Osteocyte (in vitro differentiated cells): ENCODE measurements around the gene EPHA3. TPM values are rescaled to one million over a fixed set of nuclear protein-coding genes. Genes with fewer than 3 reads are reported as not detected.

Experiments
- DNase-seq: peaks from one replicate; pipeline ENCODE4 v3.0.0; 2021; ENCODE audit warnings: mixed read lengths; ENCODE audit not compliant: unreplicated experiment; ENCODE audit errors: extremely low spot score
- H3K27ac Mint-ChIP-seq: one replicate; pipeline ENCODE4 v1.8.0; 2021; ENCODE audit warnings: mild to moderate bottlenecking, mixed read lengths; ENCODE audit not compliant: unreplicated experiment
- H3K27me3 Mint-ChIP-seq: one replicate; pipeline ENCODE4 v1.8.0; 2021; ENCODE audit warnings: mixed read lengths; ENCODE audit not compliant: unreplicated experiment
- H3K36me3 Mint-ChIP-seq: one replicate; pipeline ENCODE4 v1.8.0; 2021; ENCODE audit warnings: mixed read lengths; ENCODE audit not compliant: unreplicated experiment
- H3K4me1 Mint-ChIP-seq: one replicate; pipeline ENCODE4 v1.8.0; 2021; ENCODE audit warnings: mixed read lengths; ENCODE audit not compliant: unreplicated experiment
- H3K4me3 Mint-ChIP-seq: one replicate; pipeline ENCODE4 v1.8.0; 2021; ENCODE audit warnings: mild to moderate bottlenecking, moderate library complexity, mixed read lengths; ENCODE audit not compliant: unreplicated experiment
- H3K9me3 Mint-ChIP-seq: one replicate; pipeline ENCODE4 v1.8.0; 2021; ENCODE audit warnings: mixed read lengths; ENCODE audit not compliant: unreplicated experiment
- total RNA-seq: library from RNA; stranded (reverse); gene quantifications from 2 replicates; pipeline ENCODE4 v1.2.1, GENCODE V29; 2021
- TF ChIP-seq, protein P1 (sequence below): fragments of 200-600 bp; sonication (generic); IDR thresholded peaks from 2 replicates; pipeline ENCODE4 v1.5.0; 2021; ENCODE audit warnings: antibody characterized with exemption, mild to moderate bottlenecking, moderate library complexity

The EPHA3 gene
- total RNA-seq, 1 donor from 2014 or later, result 0.94 TPM

DNA sequence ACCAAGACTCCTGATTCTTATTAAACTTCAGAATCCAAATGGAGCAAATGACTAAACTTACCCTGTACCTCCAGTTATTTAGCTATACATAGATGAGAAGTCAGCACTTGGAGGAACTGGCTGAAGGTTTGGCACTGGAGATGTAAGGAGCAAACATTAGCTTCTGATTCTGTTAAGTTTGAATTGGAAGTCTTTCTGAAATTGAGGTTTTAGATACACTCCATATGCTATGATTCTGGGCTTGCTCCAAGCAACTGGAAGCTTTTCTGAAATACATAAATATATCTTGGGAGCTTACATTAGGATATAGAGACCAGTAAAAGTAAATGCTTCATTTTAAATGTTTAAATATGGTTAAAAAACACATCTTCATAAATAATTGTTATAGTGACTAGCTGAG is 333.7 kb downstream of the EPHA3 start:
- Mint-ChIP-seq H3K4me1 (no peaks in the 10 kb centered on the region), H3K9me3 (no peaks in the 10 kb centered on the region), H3K36me3 (no peaks in the 10 kb centered on the region), H3K4me3 (no peak overlapping the region), H3K27ac (no peak overlapping the region), H3K27me3 (peaks cover 5% of the 10 kb centered on the region)
- TF ChIP-seq, protein P1, sequence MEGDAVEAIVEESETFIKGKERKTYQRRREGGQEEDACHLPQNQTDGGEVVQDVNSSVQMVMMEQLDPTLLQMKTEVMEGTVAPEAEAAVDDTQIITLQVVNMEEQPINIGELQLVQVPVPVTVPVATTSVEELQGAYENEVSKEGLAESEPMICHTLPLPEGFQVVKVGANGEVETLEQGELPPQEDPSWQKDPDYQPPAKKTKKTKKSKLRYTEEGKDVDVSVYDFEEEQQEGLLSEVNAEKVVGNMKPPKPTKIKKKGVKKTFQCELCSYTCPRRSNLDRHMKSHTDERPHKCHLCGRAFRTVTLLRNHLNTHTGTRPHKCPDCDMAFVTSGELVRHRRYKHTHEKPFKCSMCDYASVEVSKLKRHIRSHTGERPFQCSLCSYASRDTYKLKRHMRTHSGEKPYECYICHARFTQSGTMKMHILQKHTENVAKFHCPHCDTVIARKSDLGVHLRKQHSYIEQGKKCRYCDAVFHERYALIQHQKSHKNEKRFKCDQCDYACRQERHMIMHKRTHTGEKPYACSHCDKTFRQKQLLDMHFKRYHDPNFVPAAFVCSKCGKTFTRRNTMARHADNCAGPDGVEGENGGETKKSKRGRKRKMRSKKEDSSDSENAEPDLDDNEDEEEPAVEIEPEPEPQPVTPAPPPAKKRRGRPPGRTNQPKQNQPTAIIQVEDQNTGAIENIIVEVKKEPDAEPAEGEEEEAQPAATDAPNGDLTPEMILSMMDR, result no peak
- DNase-seq, result no peak

DNA sequence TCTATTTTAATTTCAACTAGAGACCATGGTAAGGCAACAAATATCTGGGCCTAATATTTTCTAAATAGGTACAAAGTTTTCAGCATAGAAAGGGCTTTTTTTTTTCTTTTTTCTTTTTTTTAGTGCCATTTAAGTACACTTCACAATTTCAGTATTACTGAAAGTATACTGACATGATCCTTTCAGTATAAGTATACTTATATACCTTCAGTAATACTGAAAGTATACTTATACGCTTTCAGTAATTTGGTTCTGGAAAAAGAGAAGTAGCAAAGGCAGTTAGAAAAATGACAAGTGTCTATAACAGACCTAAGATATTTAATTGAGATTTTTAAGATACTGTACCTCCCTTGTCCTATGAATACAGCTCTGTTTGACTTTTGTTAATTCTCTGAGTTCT is 339.2 kb downstream of the EPHA3 start:
- no peaks in the 10 kb centered on the region for H3K9me3 Mint-ChIP-seq
- no peaks in the 10 kb centered on the region for H3K36me3 Mint-ChIP-seq
- DNase-seq, result no peak
- no peak overlapping the region for H3K4me3 Mint-ChIP-seq
- H3K27ac Mint-ChIP-seq, result no peak overlapping the region
- peaks cover 8% of the 10 kb centered on the region for H3K27me3 Mint-ChIP-seq
- H3K4me1 Mint-ChIP-seq, result no peaks in the 10 kb centered on the region
- TF ChIP-seq, protein P1, result no peak

DNA sequence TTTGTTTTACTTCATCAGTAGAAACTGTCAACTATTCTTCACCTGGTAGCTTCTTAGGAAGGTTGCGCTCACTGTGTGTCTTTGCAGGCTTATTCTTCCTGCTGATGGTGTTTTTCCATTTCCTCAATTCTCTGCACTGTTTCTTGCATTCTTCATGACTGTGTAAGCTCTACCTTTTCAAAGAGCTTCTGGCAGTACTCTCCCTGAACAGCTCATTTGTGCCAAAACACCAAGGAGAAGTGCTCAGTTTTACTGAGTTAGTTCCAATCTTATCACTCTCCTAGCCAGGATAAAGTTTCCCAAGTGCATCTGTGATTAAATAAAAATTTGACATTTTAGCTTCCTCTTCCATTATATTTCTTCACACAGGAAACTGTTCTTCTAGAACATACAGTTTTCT is 339.8 kb downstream of the EPHA3 start:
- Mint-ChIP-seq H3K27me3 (peaks cover 8% of the 10 kb centered on the region), H3K9me3 (no peaks in the 10 kb centered on the region), H3K27ac (no peak overlapping the region), H3K4me1 (no peaks in the 10 kb centered on the region), H3K36me3 (no peaks in the 10 kb centered on the region), H3K4me3 (no peak overlapping the region)
- TF ChIP-seq, protein P1, result no peak
- no peak for DNase-seq

DNA sequence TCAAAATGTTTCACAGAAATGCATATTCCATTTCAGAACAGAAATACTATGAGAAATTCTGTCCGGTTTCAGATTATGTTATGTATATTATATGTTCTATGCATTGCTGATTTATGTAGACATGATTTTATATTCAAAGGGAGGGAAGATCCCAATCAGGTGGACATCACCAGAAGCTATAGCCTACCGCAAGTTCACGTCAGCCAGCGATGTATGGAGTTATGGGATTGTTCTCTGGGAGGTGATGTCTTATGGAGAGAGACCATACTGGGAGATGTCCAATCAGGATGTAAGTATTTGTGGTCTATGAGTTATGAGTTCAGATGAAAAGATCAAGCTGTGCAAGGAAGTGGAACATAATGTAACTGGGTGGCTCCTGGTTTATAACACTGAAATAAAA is 341.7 kb downstream of the EPHA3 start:
- Mint-ChIP-seq H3K27me3 (peaks cover 16% of the 10 kb centered on the region), H3K9me3 (no peaks in the 10 kb centered on the region), H3K4me3 (no peak overlapping the region), H3K36me3 (no peaks in the 10 kb centered on the region), H3K27ac (no peak overlapping the region), H3K4me1 (no peaks in the 10 kb centered on the region)
- TF ChIP-seq, protein P1, result no peak
- no peak for DNase-seq

DNA sequence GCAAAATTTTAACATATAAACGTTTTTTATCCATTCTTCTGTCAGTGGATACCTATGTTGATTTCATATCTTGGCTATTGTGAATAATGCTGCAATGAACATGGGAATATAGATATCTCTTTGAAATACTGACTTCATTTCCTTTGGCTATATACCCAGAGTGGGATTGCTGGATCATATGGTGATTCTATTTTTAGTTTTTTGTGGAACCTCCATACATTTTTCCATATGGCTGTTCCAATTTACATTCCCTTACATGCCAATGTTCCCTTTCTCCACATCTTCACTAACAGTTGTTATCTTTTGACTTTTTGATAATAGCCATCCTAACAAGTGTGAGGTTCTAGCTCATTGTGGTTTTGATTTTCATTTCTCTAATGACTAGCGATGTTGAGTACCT is 344.6 kb downstream of the EPHA3 start:
- Mint-ChIP-seq H3K4me1 (no peaks in the 10 kb centered on the region), H3K27me3 (peaks cover 20% of the 10 kb centered on the region), H3K9me3 (no peaks in the 10 kb centered on the region), H3K27ac (no peak overlapping the region), H3K4me3 (no peak overlapping the region), H3K36me3 (no peaks in the 10 kb centered on the region)
- TF ChIP-seq, protein P1, result no peak
- DNase-seq, result no peak
